ENCODE measurements around the gene PIAS3. TPM values are rescaled to one million over a fixed set of nuclear protein-coding genes. Genes with fewer than 3 reads are reported as not detected.

PIAS3 gene
- total RNA-seq, 1 donor, result 24.6 TPM

- TF ChIP-seq CTCF (IDR thresholded peaks at IDR 0.05; ENCODE audit: insufficient read depth, low read length), result no peak
- DNase-seq (ENCODE audit: low read depth), result no peak
- no peak overlapping the region for H3K4me3 ChIP-seq (ENCODE audit: low read depth, low read length)
Measured at GRCh38 chr1:145877923-145878486, 19.1 kb upstream of the PIAS3 start.

GRCh38 chr1:145874646-145875045, 15.8 kb upstream of the PIAS3 start:
- DNase-seq (ENCODE audit: low read depth), result no peak
- TF ChIP-seq CTCF (IDR thresholded peaks at IDR 0.05; ENCODE audit: insufficient read depth, low read length), result no peak
- H3K4me3 ChIP-seq (ENCODE audit: low read depth, low read length), result no peak overlapping the region

DNA sequence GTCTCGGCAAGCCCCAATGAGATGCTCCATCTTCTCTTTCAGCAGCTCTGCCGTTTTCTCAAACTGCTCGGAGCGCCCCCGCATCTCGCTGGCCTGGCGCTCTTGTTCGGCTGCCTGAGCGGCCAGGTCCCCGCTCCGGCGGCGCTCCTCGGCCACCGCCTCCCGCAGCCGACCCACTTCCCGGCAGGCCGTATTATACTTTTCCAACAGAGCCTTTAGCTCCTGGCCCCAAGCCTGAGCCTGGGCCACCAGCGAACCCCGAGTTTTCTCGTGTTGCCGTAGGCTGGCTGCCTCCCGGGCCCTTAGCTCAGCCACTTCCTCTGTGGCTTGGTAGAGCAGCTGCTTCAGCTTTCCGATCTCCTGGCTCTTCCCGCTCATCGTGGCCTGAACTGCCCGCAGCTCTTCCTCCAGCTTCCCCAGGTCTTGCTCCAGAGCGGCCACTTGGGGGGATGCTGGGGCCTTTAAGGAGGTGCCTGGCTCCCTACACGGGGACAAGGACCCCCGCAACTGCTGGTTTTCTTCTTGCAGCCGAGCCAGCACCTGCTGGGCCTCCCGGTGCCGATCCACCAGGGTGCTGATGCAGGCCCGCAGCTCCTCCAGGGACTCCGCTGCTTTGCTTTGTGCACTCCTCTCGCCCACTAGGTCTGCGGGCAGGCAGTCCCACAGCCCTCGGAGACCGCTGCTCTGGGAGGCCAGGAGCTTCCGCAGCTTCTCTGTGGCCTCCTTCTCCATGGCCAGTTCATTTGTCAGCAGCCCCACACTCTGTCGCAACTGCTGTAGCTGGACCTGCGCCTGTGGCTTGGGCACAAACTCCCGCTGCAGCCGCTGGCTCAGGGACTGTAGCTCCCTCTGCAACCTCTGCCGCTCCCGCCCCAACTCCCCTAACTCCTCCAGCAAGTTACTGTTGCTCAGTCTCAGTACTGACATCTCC, 13.4 kb upstream of the PIAS3 start:
- DNase-seq (ENCODE audit: low read depth), result peak; percentile 65
- TF ChIP-seq CTCF (IDR thresholded peaks at IDR 0.05; ENCODE audit: insufficient read depth, low read length), result no peak
- peak overlapping the region; percentile 72 for H3K4me3 ChIP-seq (ENCODE audit: low read depth, low read length)

DNA sequence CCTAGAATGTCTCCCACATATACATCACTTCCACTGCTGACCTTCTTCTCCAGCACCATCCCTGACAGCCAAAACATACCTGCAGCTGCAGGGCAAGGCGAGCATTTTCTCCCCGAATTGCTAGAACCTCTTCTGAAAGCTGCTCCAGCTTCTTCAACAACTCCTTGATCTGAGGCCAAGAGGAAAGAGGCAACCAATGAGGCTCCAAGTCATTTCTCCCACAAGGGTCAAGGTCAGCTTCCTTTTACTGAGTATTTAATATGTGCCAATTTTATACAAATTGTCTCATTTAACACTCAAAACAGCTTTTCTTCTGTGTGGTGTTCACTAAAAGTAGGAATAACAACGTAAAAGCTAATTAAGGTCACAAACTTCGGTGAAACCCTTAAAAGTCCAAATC, 9.4 kb upstream of the PIAS3 start:
- no peak overlapping the region for H3K4me3 ChIP-seq (ENCODE audit: low read depth, low read length)
- no peak for DNase-seq (ENCODE audit: low read depth)

GRCh38 chr1:145863282-145864018, 4.6 kb upstream of the PIAS3 start:
- no peak overlapping the region for H3K4me3 ChIP-seq (ENCODE audit: low read depth, low read length)
- no peak for TF ChIP-seq CTCF (IDR thresholded peaks at IDR 0.05; ENCODE audit: insufficient read depth, low read length)
- peak; percentile 58 for DNase-seq (ENCODE audit: low read depth)

More for the DNA sequence above, 9.4 kb upstream of the PIAS3 start:
- TF ChIP-seq CTCF (IDR thresholded peaks at IDR 0.05; ENCODE audit: insufficient read depth, low read length), result no peak

- DNase-seq (ENCODE audit: low read depth), result peak; percentile 85
- peak overlapping the region; percentile 77 for H3K4me3 ChIP-seq (ENCODE audit: low read depth, low read length)
- peak; percentile 15 for TF ChIP-seq CTCF (IDR thresholded peaks at IDR 0.05; ENCODE audit: insufficient read depth, low read length)
Measured at GRCh38 chr1:145859491-145860023, 676 bp upstream of the PIAS3 start.

Data from fibroblast of the aortic adventitia (primary cell).